GM21381 (cell line): Measurements from ENCODE around the gene EPHB1.

Experiments used
- ATAC-seq: cut with Tn5 transposase; IDR thresholded peaks from one replicate; pipeline ENCODE4 v1.9.1; 2021; ENCODE audit warnings: mild to moderate bottlenecking, moderate library complexity; ENCODE audit not compliant: unreplicated experiment

Gene EPHB1

GRCh38 chr3:135076341-135076740 is 281.3 kb downstream of the EPHB1 start:
- ATAC-seq = no peak

- ATAC-seq = no peak
Measured at GRCh38 chr3:135077186-135077585, 282.1 kb downstream of the EPHB1 start.

GRCh38 chr3:135078283-135078682 is 283.2 kb downstream of the EPHB1 start:
- no peak for ATAC-seq

- ATAC-seq = no peak
Measured at GRCh38 chr3:135079095-135079494, 284.0 kb downstream of the EPHB1 start.

- ATAC-seq = no peak
Measured at GRCh38 chr3:135081451-135081850, 286.4 kb downstream of the EPHB1 start.

GRCh38 chr3:135081856-135082434 is 286.9 kb downstream of the EPHB1 start:
- ATAC-seq = no peak

- no peak for ATAC-seq
Measured at GRCh38 chr3:135082706-135083105, 287.6 kb downstream of the EPHB1 start.

- no peak for ATAC-seq
Measured at GRCh38 chr3:135083179-135083578, 288.1 kb downstream of the EPHB1 start.

- no peak for ATAC-seq
Measured at GRCh38 chr3:135083756-135084155, 288.7 kb downstream of the EPHB1 start.

- ATAC-seq = no peak
Measured at GRCh38 chr3:135084405-135084804, 289.3 kb downstream of the EPHB1 start.

- ATAC-seq = no peak
Measured at GRCh38 chr3:135084976-135085375, 289.9 kb downstream of the EPHB1 start.

GRCh38 chr3:135085652-135086436 is 290.8 kb downstream of the EPHB1 start:
- no peak for ATAC-seq

GRCh38 chr3:135087782-135088181 is 292.7 kb downstream of the EPHB1 start:
- no peak for ATAC-seq

GRCh38 chr3:135089451-135089850 is 294.4 kb downstream of the EPHB1 start:
- no peak for ATAC-seq

- no peak for ATAC-seq
Measured at GRCh38 chr3:135090020-135090717, 295.1 kb downstream of the EPHB1 start.

GRCh38 chr3:135091946-135092345 is 296.9 kb downstream of the EPHB1 start:
- no peak for ATAC-seq

- ATAC-seq = no peak
Measured at GRCh38 chr3:135093121-135093520, 298.1 kb downstream of the EPHB1 start.

GRCh38 chr3:135097276-135097946 is 302.4 kb downstream of the EPHB1 start:
- no peak for ATAC-seq

- no peak for ATAC-seq
Measured at GRCh38 chr3:135099734-135100355, 304.8 kb downstream of the EPHB1 start.

GRCh38 chr3:135100366-135100765 is 305.3 kb downstream of the EPHB1 start:
- ATAC-seq = no peak

- ATAC-seq = no peak
Measured at GRCh38 chr3:135103917-135104316, 308.9 kb downstream of the EPHB1 start.
